IPS DF 6.9 (cell line): ENCODE measurements around the gene TECPR1.

Experiments used
- DNase-seq: peaks from one replicate; pipeline ENCODE4 v3.0.0-alpha.2; 2013; ENCODE audit warnings: low read depth, low spot score
- H3K27ac ChIP-seq: one replicate; pipeline ENCODE4 v1.5.1; 2013; ENCODE audit warnings: low read length, control low read depth
- H3K27me3 ChIP-seq: 2 replicates; pipeline ENCODE4 v1.6.1; 2013; ENCODE audit warnings: mild to moderate bottlenecking, low read length; ENCODE audit not compliant: control insufficient read depth, insufficient read depth
- H3K36me3 ChIP-seq: 2 replicates; pipeline ENCODE4 v1.6.1; 2013; ENCODE audit warnings: low read length; ENCODE audit not compliant: control insufficient read depth, insufficient read depth
- H3K4me1 ChIP-seq: 2 replicates; pipeline ENCODE4 v1.6.1; 2013; ENCODE audit warnings: low read length; ENCODE audit not compliant: control insufficient read depth, insufficient read depth
- H3K4me3 ChIP-seq: 2 replicates; pipeline ENCODE4 v1.5.1; 2013; ENCODE audit warnings: mild to moderate bottlenecking, low read length
- H3K9me3 ChIP-seq: 2 replicates; pipeline ENCODE4 v1.6.1; 2013; ENCODE audit warnings: low read length, inconsistent platforms; ENCODE audit not compliant: control insufficient read depth, insufficient read depth
- WGBS: extraction: QIAGEN DNeasy Blood & Tissue Kit; methylation state at CpG from one replicate; pipeline ENCODE4 v1.1.7; 2013; ENCODE audit warnings: mixed read lengths, missing lambda C conversion rate; ENCODE audit not compliant: insufficient read length, insufficient coverage; 5-methylcytosine and 5-hydroxymethylcytosine counted together

TECPR1 gene

DNA sequence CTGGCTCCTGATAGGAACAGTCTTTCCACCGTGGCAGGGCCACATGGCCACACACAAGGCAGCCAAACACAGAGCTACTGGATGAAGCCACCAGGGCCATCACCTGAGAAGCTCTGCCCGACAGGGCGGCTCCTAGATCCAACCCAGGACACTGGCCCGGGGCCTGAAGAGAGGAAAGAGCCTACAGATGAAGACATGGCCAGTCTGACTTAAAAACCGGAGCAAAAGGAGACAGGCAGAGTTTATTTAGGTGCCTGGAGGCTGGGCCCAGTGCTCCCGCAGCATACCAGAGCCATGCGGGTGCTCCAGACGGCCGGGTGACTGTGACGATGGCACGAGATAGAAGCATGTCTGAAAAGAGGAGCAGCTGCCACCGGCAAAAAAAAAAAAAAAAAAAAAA is 3.9 kb downstream of the TECPR1 start:
- Histone ChIP-seq H3K9me3 (no peaks in the 10 kb centered on the region; the same call in 1 of the 2 replicates), H3K4me1 (peaks cover 3% of the 10 kb centered on the region; the same call in 1 of the 2 replicates), H3K27ac (no peak overlapping the region), H3K36me3 (no peaks in the 10 kb centered on the region), H3K27me3 (no peaks in the 10 kb centered on the region), H3K4me3 (no peak overlapping the region)
- no peak for DNase-seq
- WGBS: no CpG with 5 or more reads among the region's 12 CpGs

DNA sequence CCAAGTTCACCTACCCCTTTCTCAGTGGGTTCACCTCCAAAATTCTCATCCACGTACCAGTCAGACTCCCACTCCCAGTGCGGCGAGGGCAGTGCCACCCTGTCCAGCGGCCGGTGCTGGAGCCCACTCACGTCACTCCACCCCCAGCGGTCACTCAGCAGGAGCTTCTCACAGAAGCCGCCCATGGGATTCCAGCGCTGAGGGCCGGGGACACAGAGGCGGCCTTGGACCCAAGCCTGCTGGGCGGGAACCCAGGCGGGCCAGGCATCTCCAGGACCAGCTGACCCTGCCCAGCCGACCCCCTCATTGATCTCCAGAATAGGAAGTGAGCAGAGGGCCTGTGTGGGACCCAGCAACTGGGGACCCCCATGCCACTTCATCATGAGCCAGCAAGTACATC is 7.2 kb downstream of the TECPR1 start:
- Histone ChIP-seq H3K4me3 (no peak overlapping the region), H3K4me1 (no peaks in the 10 kb centered on the region), H3K9me3 (no peaks in the 10 kb centered on the region), H3K36me3 (no peaks in the 10 kb centered on the region), H3K27ac (no peak overlapping the region), H3K27me3 (no peaks in the 10 kb centered on the region)
- WGBS: no CpG with 5 or more reads among the region's 14 CpGs
- DNase-seq: no peak

- H3K4me3 ChIP-seq: no peak overlapping the region
- WGBS: no CpG with 5 or more reads among the region's 4 CpGs
- no peak overlapping the region for H3K27ac ChIP-seq
- no peak for DNase-seq
- no peaks in the 10 kb centered on the region for H3K9me3 ChIP-seq
- H3K4me1 ChIP-seq: no peaks in the 10 kb centered on the region
- no peaks in the 10 kb centered on the region for H3K27me3 ChIP-seq
- peaks cover 5% of the 10 kb centered on the region; the same call in 1 of the 2 replicates for H3K36me3 ChIP-seq
Measured at GRCh38 chr7:98242934-98243333, 9.1 kb downstream of the TECPR1 start.

DNA sequence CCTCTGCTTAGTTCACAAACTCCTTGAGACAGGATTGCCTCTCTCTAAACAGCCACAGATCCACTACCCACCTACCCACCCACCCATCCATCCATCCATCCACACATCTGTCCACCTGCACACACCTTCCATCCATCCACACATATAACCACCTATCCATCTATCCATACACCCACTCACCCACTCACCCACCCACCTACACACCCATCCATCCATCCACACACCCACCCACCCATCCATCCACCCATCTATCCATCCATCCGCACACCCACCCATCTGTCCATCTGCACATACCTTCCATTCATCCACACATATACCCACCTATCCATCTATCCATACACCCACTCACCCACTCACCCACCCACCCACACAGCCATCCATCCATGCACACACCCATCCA is 9.7 kb downstream of the TECPR1 start:
- WGBS: no CpG with 5 or more reads among the region's 1 CpG
- Histone ChIP-seq H3K4me1 (no peaks in the 10 kb centered on the region), H3K27ac (no peak overlapping the region), H3K36me3 (peaks cover 5% of the 10 kb centered on the region; the same call in 1 of the 2 replicates), H3K4me3 (no peak overlapping the region), H3K27me3 (no peaks in the 10 kb centered on the region), H3K9me3 (no peaks in the 10 kb centered on the region)
- DNase-seq: no peak

DNA sequence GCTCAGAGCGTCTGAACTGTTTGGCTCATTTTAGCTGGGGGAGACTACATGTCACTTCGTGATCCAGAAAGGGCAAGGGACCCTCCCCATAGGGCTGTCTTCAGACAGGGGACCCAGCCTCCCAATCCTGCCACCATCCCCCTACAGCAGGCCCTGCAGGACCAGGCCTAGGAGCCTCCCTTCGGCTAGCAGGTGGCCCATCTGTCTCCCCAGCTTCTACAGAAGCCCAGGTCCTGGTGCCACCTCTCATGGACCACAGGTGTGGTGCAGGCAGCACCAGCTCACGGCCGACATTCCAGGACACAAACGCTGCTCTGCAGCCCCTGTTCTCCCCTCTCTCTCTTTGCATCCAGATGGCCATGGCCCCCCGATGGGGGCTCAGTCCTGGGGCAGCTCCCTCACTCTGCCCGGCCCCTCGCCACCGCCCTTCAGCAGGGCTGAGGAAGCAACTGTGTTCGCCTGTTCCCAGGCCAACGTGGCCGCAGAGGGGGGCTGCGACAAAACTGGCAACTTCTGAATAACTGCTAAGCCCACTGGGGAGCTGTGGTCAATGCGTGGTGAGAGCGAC is 10.3 kb downstream of the TECPR1 start:
- WGBS: no CpG with 5 or more reads among the region's 16 CpGs
- Histone ChIP-seq H3K4me1 (no peaks in the 10 kb centered on the region), H3K4me3 (no peak overlapping the region), H3K36me3 (peaks cover 5% of the 10 kb centered on the region; the same call in 1 of the 2 replicates), H3K27ac (no peak overlapping the region), H3K9me3 (no peaks in the 10 kb centered on the region), H3K27me3 (no peaks in the 10 kb centered on the region)
- DNase-seq: no peak

GRCh38 chr7:98240961-98241673 is 10.9 kb downstream of the TECPR1 start:
- Histone ChIP-seq H3K4me1 (no peaks in the 10 kb centered on the region), H3K4me3 (no peak overlapping the region), H3K27me3 (no peaks in the 10 kb centered on the region), H3K9me3 (no peaks in the 10 kb centered on the region), H3K36me3 (peaks cover 5% of the 10 kb centered on the region; the same call in 1 of the 2 replicates), H3K27ac (no peak overlapping the region)
- no CpG with 5 or more reads among the region's 19 CpGs for WGBS
- no peak for DNase-seq

- no peak for DNase-seq
- H3K4me1 ChIP-seq: no peaks in the 10 kb centered on the region
- no CpG with 5 or more reads among the region's 9 CpGs for WGBS
- H3K27ac ChIP-seq: no peak overlapping the region
- no peaks in the 10 kb centered on the region for H3K9me3 ChIP-seq
- no peaks in the 10 kb centered on the region for H3K27me3 ChIP-seq
- peaks cover 5% of the 10 kb centered on the region; the same call in 1 of the 2 replicates for H3K36me3 ChIP-seq
- no peak overlapping the region for H3K4me3 ChIP-seq
Measured at GRCh38 chr7:98238976-98239375, 13.1 kb downstream of the TECPR1 start.

- Histone ChIP-seq H3K9me3 (no peaks in the 10 kb centered on the region), H3K4me1 (no peaks in the 10 kb centered on the region), H3K36me3 (peaks cover 5% of the 10 kb centered on the region; the same call in 1 of the 2 replicates), H3K27me3 (no peaks in the 10 kb centered on the region), H3K4me3 (no peak overlapping the region), H3K27ac (no peak overlapping the region)
- DNase-seq: no peak
- WGBS: no CpG with 5 or more reads among the region's 4 CpGs
Measured at GRCh38 chr7:98238076-98238475, 14.0 kb downstream of the TECPR1 start.

- Histone ChIP-seq H3K4me1 (no peaks in the 10 kb centered on the region), H3K9me3 (no peaks in the 10 kb centered on the region), H3K27ac (no peak overlapping the region), H3K36me3 (peaks cover 5% of the 10 kb centered on the region; the same call in 1 of the 2 replicates), H3K4me3 (no peak overlapping the region), H3K27me3 (no peaks in the 10 kb centered on the region)
- WGBS: no CpG with 5 or more reads among the region's 25 CpGs
- DNase-seq: no peak
Measured at GRCh38 chr7:98236355-98237185, 15.5 kb downstream of the TECPR1 start.

DNA sequence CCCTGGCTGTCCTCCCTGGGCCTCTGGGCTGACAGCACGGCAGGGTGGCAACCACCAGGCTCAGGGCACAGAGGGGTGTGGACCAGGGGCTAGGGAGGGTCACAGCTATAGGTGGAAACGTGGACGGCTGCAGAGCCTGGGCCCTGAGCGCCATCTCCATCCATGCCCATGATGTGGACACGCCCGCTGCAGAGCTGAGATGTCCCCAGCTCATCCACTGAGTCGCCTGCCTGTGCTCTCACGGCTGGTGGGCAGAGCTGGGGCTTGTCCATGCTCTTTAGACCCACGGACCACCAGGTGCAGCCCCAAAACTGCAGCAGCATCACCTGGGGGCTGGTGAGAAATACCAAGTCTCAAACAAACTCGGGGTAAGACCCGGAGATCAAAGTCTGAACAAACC is 16.1 kb downstream of the TECPR1 start:
- Histone ChIP-seq H3K4me3 (no peak overlapping the region), H3K36me3 (peaks cover 5% of the 10 kb centered on the region; the same call in 1 of the 2 replicates), H3K4me1 (no peaks in the 10 kb centered on the region), H3K27me3 (no peaks in the 10 kb centered on the region), H3K27ac (no peak overlapping the region), H3K9me3 (no peaks in the 10 kb centered on the region)
- no peak for DNase-seq
- WGBS: no CpG with 5 or more reads among the region's 11 CpGs
